ENCODE results near the gene CUEDC2. TPM values are rescaled to one million over a fixed set of nuclear protein-coding genes. Genes with fewer than 3 reads are reported as not detected.

Gene CUEDC2
- total RNA-seq, 1 donor from 2014 or later: 59.0 TPM

DNA sequence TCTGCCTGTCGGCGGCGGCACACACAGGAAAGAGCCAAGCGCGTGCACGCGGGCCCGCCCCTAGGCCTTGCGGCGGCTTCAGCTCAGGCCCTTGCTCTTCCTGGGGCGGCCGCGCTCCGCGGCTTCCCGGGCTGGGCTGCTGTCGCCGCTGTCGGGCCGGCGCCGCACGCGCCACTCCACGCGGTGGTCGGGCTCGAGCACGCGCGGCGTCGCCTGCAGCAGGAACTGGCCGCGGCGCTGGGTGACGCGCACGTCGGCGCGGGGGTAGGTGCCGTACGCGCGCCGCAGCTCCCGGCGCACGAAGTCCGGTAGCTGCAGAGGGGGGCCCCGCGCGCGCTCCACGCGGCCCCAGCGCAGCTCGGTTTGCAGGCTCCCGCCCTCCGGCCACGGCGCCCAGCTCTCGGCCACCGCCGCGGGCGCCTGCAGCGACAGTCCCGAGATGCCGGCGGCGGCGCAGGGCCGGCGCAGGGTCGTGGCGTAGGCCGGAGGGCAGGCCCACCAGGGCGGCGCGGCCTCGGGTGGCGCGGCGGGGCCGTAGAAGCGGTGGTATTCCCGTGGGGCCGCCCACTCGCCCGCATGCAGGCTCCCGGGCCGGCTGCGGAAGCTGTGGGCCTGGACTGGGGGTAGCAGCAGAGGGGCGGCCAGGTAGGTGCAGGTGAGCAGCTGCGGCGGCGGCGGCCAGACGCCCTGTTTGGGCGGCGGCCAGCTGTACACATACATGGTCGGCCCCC is 18.2 kb upstream of the CUEDC2 start:
- Mint-ChIP-seq H3K36me3 (ENCODE audit: low read depth) (peaks cover 16% of the 10 kb centered on the region), H3K27ac (peak overlapping the region; percentile 90), H3K4me3 (peak overlapping the region; percentile 95), H3K9me3 (no peaks in the 10 kb centered on the region), H3K27me3 (ENCODE audit: insufficient read depth) (no peaks in the 10 kb centered on the region), H3K4me1 (ENCODE audit: low read depth) (peaks cover 33% of the 10 kb centered on the region)
- intact Hi-C loops (cut with micrococcal nuclease): loop anchor here (1.0 kb wide), 4 partner anchors 15 to 52 kb away; partner anchors contain the start of gene ACTR1A
- DNase-seq (ENCODE audit: low spot score): peak; percentile 88

DNA sequence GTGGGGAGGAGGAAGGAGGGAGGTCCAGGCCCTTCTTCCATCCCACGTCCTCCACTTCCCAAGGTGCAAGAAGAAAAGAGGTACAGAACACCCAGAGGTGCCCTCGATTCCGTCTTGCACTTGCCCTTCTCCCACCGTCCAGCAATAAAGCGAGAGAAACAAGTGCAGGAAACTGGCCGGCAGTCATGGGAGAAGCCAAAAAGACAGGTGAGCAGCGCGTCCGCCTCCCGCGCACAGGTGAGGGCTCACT is 17.7 kb upstream of the CUEDC2 start:
- H3K27ac Mint-ChIP-seq: peak overlapping the region; percentile 90
- H3K4me1 Mint-ChIP-seq (ENCODE audit: low read depth): peaks cover 33% of the 10 kb centered on the region
- peak overlapping the region; percentile 95 for H3K4me3 Mint-ChIP-seq
- H3K27me3 Mint-ChIP-seq (ENCODE audit: insufficient read depth): no peaks in the 10 kb centered on the region
- no peak for DNase-seq (ENCODE audit: low spot score)
- intact Hi-C loops (cut with micrococcal nuclease): loop anchor here (1.0 kb wide), 4 partner anchors 15 to 52 kb away; partner anchors contain the start of gene ACTR1A
- H3K9me3 Mint-ChIP-seq: no peaks in the 10 kb centered on the region
- peaks cover 13% of the 10 kb centered on the region for H3K36me3 Mint-ChIP-seq (ENCODE audit: low read depth)

DNA sequence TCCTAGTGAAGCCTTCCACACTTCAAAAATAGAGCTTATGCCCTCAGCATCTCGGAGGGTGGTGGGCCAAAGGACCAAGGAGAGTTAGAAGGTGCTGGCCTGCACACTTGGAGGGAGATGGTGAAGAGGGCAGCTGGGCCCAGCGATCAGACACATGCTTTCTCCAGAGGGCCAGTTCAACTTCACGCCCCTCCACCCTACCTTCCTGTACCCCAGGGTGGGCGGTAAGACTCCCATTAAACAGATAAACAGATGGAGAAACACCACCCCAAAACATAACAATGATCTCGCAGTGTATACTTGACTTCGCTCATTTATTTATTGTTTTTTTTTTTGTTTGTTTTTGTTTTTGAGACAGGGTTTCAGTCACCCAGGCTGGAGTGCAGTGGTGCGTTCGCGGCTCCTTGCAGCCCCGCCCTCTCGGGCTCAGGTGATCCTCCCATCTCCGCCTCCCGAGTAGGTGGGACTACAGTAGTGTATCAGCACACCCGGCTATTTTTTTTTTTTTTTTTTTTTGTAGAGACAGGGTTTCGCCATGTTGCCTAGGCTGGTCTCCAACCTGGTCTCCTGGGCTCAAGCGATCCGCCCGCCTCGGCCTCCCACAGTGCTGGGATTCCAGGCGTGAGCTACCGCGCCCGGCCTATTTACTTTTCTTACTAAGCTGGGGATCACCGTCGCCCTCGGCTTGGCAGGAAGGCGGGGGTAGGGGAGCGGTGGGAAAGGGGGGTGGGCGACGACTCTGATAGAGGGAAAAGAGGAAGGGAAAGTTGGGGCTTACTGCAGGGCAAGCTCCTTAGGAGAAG is 17.1 kb upstream of the CUEDC2 start:
- Mint-ChIP-seq H3K36me3 (ENCODE audit: low read depth) (peaks cover 14% of the 10 kb centered on the region), H3K9me3 (no peaks in the 10 kb centered on the region), H3K4me1 (ENCODE audit: low read depth) (peaks cover 33% of the 10 kb centered on the region), H3K4me3 (peak overlapping the region; percentile 95), H3K27me3 (ENCODE audit: insufficient read depth) (no peaks in the 10 kb centered on the region), H3K27ac (peak overlapping the region; percentile 90)
- peak; percentile 83 for DNase-seq (ENCODE audit: low spot score)
- intact Hi-C loops (cut with micrococcal nuclease): loop anchor here (1.0 to 2.0 kb wide), 6 partner anchors 14 to 193 kb away; partner anchors contain the start of gene ACTR1A

DNA sequence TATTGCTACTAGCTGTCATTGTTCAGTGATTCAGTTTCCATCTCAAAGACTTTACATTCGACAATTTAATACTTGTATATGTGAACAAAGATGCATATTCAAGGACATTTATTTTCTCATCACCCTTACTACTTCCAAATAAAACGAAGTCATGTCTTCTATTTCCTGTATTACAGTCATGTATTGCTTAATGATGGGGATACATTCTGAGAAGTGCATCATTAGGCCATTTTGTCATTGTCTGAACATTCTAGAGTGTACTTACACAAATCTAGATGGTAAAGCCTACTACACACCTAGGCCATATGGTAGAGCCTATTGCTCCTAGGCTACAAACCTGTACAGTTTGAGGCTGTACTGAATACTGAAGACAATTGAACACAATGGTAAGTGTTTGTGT is 12.5 kb upstream of the CUEDC2 start:
- peaks cover 1% of the 10 kb centered on the region for H3K36me3 Mint-ChIP-seq (ENCODE audit: low read depth)
- no peak overlapping the region for H3K27ac Mint-ChIP-seq
- no peak for DNase-seq (ENCODE audit: low spot score)
- no peak overlapping the region for H3K4me3 Mint-ChIP-seq
- peaks cover 19% of the 10 kb centered on the region for H3K4me1 Mint-ChIP-seq (ENCODE audit: low read depth)
- intact Hi-C loops (cut with micrococcal nuclease): no loop called here
- H3K9me3 Mint-ChIP-seq: no peaks in the 10 kb centered on the region
- no peaks in the 10 kb centered on the region for H3K27me3 Mint-ChIP-seq (ENCODE audit: insufficient read depth)

DNA sequence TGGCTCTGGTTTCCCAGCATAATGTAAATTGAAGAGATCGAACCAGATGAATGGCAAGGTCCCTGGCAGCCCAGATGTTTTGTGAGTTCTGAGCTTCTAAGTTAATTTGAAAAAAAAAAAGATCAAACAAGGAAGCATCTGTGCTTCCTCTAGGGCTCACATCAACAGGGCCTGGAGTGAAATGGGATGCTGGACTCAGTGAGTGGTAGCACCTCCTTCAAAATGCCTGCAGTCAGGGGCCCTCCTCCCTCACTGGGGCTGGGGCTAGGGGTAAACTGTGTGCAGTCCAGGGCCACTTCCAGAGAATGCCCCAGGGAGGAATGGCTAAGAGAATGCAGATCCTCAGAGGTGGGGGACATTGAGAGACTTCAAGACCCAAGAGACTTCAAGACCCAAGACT is 6.0 kb upstream of the CUEDC2 start:
- peaks cover 14% of the 10 kb centered on the region for H3K36me3 Mint-ChIP-seq (ENCODE audit: low read depth)
- no peaks in the 10 kb centered on the region for H3K27me3 Mint-ChIP-seq (ENCODE audit: insufficient read depth)
- no peak for DNase-seq (ENCODE audit: low spot score)
- peak overlapping the region; percentile 57 for H3K27ac Mint-ChIP-seq
- H3K4me3 Mint-ChIP-seq: peak overlapping the region; percentile 76
- H3K4me1 Mint-ChIP-seq (ENCODE audit: low read depth): peaks cover 56% of the 10 kb centered on the region
- no peaks in the 10 kb centered on the region for H3K9me3 Mint-ChIP-seq
- intact Hi-C loops (cut with micrococcal nuclease): no loop called here

DNA sequence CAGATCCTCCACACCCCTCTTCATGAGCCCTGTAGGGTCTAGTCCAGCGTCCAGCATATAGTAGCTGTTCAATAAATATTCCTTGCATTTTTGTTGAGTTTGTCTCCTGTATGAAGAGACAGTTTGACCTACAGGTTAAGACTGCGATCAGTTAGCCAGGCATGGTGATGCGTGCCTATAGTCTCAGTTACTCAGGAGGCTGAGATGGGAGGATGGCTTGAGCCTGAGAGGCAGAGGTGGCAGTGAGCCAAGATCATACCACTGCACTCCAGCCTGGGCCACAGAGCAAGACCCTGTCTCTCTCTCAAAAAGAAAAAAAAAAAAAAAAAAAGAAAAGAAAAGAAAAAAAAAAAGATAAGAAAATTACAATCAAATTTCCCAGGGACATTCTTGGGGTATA is 5.1 kb upstream of the CUEDC2 start:
- peak overlapping the region; percentile 57 for H3K27ac Mint-ChIP-seq
- no peaks in the 10 kb centered on the region for H3K27me3 Mint-ChIP-seq (ENCODE audit: insufficient read depth)
- H3K36me3 Mint-ChIP-seq (ENCODE audit: low read depth): peaks cover 14% of the 10 kb centered on the region
- H3K4me3 Mint-ChIP-seq: peak overlapping the region; percentile 98
- no peaks in the 10 kb centered on the region for H3K9me3 Mint-ChIP-seq
- intact Hi-C loops (cut with micrococcal nuclease): no loop called here
- DNase-seq (ENCODE audit: low spot score): no peak
- peaks cover 59% of the 10 kb centered on the region for H3K4me1 Mint-ChIP-seq (ENCODE audit: low read depth)

DNA sequence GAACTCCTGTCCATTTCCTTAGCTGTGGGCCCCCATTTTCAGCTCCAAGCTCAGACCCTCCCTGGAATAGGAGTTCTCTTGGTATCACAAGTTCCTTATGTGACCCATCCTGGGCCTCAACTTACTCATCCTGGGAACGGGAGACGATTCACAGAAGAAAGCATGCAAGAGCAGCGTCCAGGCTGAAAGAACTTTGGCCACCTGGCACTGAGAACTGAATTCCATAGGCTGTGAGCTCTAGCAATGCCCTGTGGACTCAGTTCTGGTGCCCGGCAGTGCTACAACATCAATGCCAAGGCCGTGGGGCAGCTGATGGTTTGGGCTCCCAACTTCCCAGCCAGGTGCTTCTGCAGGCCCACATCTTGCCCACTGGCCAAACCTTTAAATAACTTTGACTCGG is 3.9 kb upstream of the CUEDC2 start:
- peaks cover 16% of the 10 kb centered on the region for H3K36me3 Mint-ChIP-seq (ENCODE audit: low read depth)
- peak overlapping the region; percentile 86 for H3K27ac Mint-ChIP-seq
- DNase-seq (ENCODE audit: low spot score): no peak
- H3K27me3 Mint-ChIP-seq (ENCODE audit: insufficient read depth): no peaks in the 10 kb centered on the region
- intact Hi-C loops (cut with micrococcal nuclease): no loop called here
- H3K9me3 Mint-ChIP-seq: no peaks in the 10 kb centered on the region
- peaks cover 61% of the 10 kb centered on the region for H3K4me1 Mint-ChIP-seq (ENCODE audit: low read depth)
- peak overlapping the region; percentile 98 for H3K4me3 Mint-ChIP-seq

DNA sequence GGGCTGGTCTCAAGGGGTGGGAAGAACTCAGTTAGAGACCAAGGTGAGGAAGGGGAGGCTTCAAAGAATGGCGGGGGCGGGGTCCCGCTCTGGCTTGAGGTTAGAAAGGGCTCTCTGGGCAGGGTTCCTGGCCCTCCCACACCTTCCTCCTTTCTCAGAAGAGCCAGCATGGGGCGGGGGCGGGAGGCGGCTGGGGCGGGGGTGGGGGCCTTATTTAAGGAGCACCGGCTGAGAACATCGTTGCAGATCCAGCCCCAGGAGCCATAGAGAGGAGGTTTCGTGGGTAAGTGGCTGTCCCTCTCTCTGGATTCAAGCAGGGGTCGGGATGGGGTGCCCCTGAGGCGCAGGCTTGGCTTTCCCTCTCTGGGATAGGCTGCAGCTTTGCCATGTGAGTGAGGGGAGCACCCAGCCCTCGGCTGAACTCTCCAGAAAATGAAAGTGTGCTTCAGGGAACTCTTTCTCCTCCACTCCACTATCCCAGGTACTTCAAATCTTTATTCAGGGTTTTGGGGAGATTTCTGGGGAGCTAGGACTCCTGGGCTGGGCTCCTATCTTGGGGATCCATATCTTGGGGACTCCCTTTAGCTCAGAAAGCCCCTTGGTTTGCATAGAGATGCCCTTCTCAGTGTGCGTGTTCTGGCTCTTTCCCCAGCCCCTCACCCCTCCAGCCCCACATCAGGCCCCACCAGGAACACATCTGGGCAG is 3.3 kb upstream of the CUEDC2 start:
- Mint-ChIP-seq H3K27me3 (ENCODE audit: insufficient read depth) (no peaks in the 10 kb centered on the region), H3K9me3 (no peaks in the 10 kb centered on the region), H3K27ac (peak overlapping the region; percentile 86), H3K4me1 (ENCODE audit: low read depth) (peaks cover 62% of the 10 kb centered on the region), H3K36me3 (ENCODE audit: low read depth) (peaks cover 16% of the 10 kb centered on the region), H3K4me3 (peak overlapping the region; percentile 98)
- intact Hi-C loops (cut with micrococcal nuclease): loop anchor here (1.0 kb wide), 1 partner anchor 15 kb away; no protein-coding TSS in a partner anchor
- DNase-seq (ENCODE audit: low spot score): peak; percentile 61

DNA sequence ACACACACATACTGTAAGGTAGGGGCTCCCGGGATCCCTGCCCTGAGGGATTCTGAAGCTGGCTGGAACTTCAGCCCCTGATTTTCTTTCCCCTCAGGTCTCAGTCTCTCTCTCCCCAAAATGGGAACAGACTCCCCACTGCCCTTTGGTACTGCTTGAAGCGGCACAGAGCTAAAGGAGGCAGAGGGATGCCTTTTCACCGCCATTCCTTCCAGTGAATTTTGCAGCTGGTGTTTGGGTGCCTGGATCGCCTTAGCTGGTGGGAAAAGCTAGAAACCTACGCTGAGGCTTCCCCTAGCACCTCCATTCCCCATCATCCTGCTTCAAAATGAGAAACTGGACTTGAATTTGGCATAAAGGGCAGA is 2.7 kb upstream of the CUEDC2 start:
- peaks cover 19% of the 10 kb centered on the region for H3K36me3 Mint-ChIP-seq (ENCODE audit: low read depth)
- H3K4me3 Mint-ChIP-seq: peak overlapping the region; percentile 98
- H3K4me1 Mint-ChIP-seq (ENCODE audit: low read depth): peaks cover 62% of the 10 kb centered on the region
- H3K9me3 Mint-ChIP-seq: no peaks in the 10 kb centered on the region
- H3K27me3 Mint-ChIP-seq (ENCODE audit: insufficient read depth): no peaks in the 10 kb centered on the region
- DNase-seq (ENCODE audit: low spot score): no peak
- intact Hi-C loops (cut with micrococcal nuclease): loop anchor here (1.0 kb wide), 1 partner anchor 15 kb away; no protein-coding TSS in a partner anchor
- H3K27ac Mint-ChIP-seq: peak overlapping the region; percentile 86

DNA sequence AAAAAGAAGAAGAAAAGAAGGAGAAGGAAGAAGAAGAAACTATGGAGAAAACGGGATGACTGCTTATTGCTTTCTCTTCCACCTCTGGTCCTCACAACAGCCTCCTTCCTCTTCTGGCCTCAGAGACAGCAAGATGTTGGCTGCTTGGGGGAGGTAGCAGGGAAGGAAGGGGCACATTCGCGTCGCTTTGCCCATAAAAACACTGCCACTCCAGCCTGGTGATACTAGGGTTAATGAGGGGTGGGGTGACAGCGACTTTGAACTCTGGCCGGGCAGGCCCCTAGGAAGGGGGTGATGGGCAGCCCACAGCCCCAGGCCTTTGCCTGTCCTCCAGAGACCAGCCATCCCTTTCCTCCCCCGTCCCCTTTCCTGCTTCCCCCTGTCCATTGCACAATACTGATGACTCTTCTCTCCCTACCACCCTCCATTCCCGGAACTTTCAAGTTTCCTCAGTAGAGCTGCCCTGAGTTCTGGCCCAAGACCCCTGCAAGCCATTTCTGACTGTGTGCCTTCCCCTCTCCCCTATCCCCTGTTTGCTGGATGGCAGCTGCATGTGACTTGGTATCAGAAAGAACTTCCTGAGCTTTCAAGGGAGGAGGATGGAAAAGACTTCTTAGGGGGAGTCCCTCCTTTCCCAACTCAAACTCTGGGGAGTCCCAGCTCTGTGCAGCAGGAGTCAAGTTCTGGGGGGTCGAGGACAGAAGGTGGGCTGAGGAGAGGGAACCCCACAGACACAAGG is 2.2 kb upstream of the CUEDC2 start:
- Mint-ChIP-seq H3K27me3 (ENCODE audit: insufficient read depth) (no peaks in the 10 kb centered on the region), H3K9me3 (no peaks in the 10 kb centered on the region), H3K4me1 (ENCODE audit: low read depth) (peaks cover 62% of the 10 kb centered on the region), H3K27ac (peak overlapping the region; percentile 86), H3K36me3 (ENCODE audit: low read depth) (peaks cover 19% of the 10 kb centered on the region), H3K4me3 (peak overlapping the region; percentile 98)
- no peak for DNase-seq (ENCODE audit: low spot score)
- intact Hi-C loops (cut with micrococcal nuclease): loop anchor here (1.0 kb wide), 1 partner anchor 16 kb away; no protein-coding TSS in a partner anchor

DNA sequence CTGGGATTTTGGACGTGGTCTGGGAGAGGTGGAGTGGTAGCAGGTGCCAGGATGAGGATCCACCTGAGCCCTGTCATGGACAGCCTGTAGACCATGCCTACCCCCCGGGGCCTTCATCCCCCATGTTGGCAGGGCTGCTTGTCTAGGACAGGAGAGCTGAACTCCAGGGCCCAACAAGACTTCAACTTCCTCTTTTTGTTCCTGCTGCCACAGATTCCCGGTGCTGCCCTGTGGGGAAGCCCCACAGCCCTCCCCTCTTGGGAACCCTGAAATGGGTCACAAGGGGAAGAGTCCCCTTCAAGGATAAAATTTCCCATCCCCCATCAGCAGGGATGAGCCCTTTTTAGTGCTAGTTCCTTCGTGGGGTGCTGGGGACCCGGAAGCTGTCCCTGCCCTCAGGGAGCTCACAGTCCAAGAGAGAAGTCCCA is 1.3 kb upstream of the CUEDC2 start:
- intact Hi-C loops (cut with micrococcal nuclease): no loop called here
- peaks cover 62% of the 10 kb centered on the region for H3K4me1 Mint-ChIP-seq (ENCODE audit: low read depth)
- peak overlapping the region; percentile 94 for H3K27ac Mint-ChIP-seq
- peak overlapping the region; percentile 95 for H3K4me3 Mint-ChIP-seq
- no peaks in the 10 kb centered on the region for H3K27me3 Mint-ChIP-seq (ENCODE audit: insufficient read depth)
- H3K36me3 Mint-ChIP-seq (ENCODE audit: low read depth): peaks cover 19% of the 10 kb centered on the region
- no peak for DNase-seq (ENCODE audit: low spot score)
- no peaks in the 10 kb centered on the region for H3K9me3 Mint-ChIP-seq

DNA sequence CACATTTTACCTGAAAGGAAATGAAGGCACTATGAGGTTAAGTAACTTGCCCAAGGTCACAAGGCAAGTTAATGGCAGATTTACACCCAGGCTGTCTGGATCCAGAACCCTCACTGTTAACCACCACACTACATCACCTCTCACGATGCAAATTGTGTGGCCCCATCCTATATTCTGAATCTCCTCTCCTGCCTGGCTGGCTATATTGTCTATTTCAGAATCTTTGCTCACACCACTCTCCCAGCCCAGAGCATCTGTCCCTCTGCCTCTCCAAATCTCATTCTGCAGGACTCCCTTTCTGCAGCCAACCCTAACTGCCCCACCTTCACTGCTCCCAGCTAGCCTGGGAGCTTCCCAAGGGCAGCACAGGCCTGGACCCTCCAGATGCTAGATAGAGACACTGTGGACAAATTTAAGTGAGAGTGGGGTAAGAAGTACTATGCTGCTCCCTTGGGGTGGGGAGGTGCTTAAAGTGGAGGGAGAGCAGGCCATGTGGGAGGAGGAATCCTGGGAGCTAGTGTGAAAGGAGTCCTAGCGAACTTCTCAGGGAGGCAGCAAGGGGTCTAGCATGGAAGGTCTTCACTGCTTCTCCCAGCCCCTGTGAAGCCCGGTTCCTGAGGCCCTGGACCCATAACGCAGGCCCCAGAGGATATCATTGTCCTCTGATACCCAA is 786 bp downstream of the CUEDC2 start:
- Mint-ChIP-seq H3K27ac (peak overlapping the region; percentile 94), H3K36me3 (ENCODE audit: low read depth) (peaks cover 14% of the 10 kb centered on the region), H3K9me3 (no peaks in the 10 kb centered on the region), H3K27me3 (ENCODE audit: insufficient read depth) (no peaks in the 10 kb centered on the region), H3K4me1 (ENCODE audit: low read depth) (peaks cover 53% of the 10 kb centered on the region), H3K4me3 (peak overlapping the region; percentile 95)
- intact Hi-C loops (cut with micrococcal nuclease): loop anchor here (1.0 kb wide), 7 partner anchors 10 to 299 kb away; partner anchors contain the start of genes ACTR1A, GBF1 and NFKB2
- no peak for DNase-seq (ENCODE audit: low spot score)
